Activated B cell treated with CpG ODN at 0.5 μM for 24 hours (primary cell): ENCODE measurements around the gene MYO5C. TPM values are rescaled to one million over a fixed set of nuclear protein-coding genes. Genes with fewer than 3 reads are reported as not detected.

Experiments used
- ATAC-seq: fragments of 200-7000 bp; cut with Tn5 transposase; one replicate; pipeline ENCODE4 v1.10.0; 2021; ENCODE audit warnings: low read depth, mild to moderate bottlenecking, moderate library complexity
- CTCF ChIA-PET: fragments of 350-600 bp; sonication (Branson Sonifier 250); formaldehyde crosslinking; loops from one replicate; lab custom pipeline; 2021; ENCODE audit warnings: antibody characterized with exemption; lab: Charles Lee
- POLR2A ChIA-PET: fragments of 350-600 bp; sonication (Branson Sonifier 250); formaldehyde crosslinking; loops from one replicate; lab custom pipeline; 2021; ENCODE audit warnings: antibody characterized with exemption; lab: Charles Lee
- DNase-seq: peaks from one replicate; pipeline ENCODE4 v3.0.0; 2022
- H3K27ac Mint-ChIP-seq: one replicate; pipeline ENCODE4 v1.8.0; 2020; ENCODE audit warnings: mixed read lengths
- H3K27me3 Mint-ChIP-seq: one replicate; pipeline ENCODE4 v1.8.0; 2021; ENCODE audit warnings: mixed read lengths
- H3K36me3 Mint-ChIP-seq: one replicate; pipeline ENCODE4 v1.8.0; 2021; ENCODE audit warnings: low read depth, mixed read lengths
- H3K4me1 Mint-ChIP-seq: one replicate; pipeline ENCODE4 v1.8.0; 2021; ENCODE audit warnings: mixed read lengths
- H3K4me3 Mint-ChIP-seq: one replicate; pipeline ENCODE4 v1.8.0; 2020; ENCODE audit warnings: mild to moderate bottlenecking, mixed read lengths
- H3K9me3 Mint-ChIP-seq: one replicate; pipeline ENCODE4 v1.8.0; 2020; ENCODE audit warnings: mixed read lengths
- intact Hi-C: fragments of 100-400 bp; cut with micrococcal nuclease; formaldehyde crosslinking; loops from one replicate; pipeline ENCODE4 v1.15.1; 2024
- total RNA-seq: library from RNA; stranded (reverse); gene quantifications from 2 replicates; pipeline ENCODE4 v1.2.3, GENCODE V29; 2022
- TF ChIP-seq, protein P1 (sequence below): fragments of 200-600 bp; IDR thresholded peaks from one replicate; pipeline ENCODE4 v1.8.0; 2022; ENCODE audit warnings: antibody characterized with exemption, mild to moderate bottlenecking

Gene MYO5C
- total RNA-seq, 1 donor from 2014 or later: 3.3 TPM

DNA sequence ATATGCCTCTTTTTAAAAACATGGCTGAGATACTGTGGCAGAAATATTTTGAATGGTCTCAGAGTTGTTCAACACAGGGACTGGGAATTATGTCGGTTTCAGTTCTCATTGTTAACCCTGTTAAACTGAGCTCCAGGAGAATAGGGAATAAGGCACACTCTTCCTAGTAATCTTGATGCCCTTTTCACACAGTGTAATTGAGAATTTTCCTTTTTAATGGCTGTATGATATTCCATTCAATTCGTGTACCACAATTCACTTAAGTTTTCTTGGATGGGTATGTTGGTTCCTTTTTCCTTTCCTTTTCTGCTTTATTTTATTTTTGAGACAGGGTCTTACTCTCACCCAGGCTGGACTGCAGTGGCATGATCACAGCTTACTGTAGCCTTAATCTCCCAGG is 149.3 kb downstream of the MYO5C start:
- ChIA-PET CTCF (no interaction called here), POLR2A (interaction anchor here (0.6 to 0.7 kb wide), 2 partner anchors 9 to 165 kb away, joined by 3 to 4 read pairs; no protein-coding TSS in a partner anchor)
- H3K4me1 Mint-ChIP-seq: peaks cover 11% of the 10 kb centered on the region
- no peak overlapping the region for H3K4me3 Mint-ChIP-seq
- H3K27ac Mint-ChIP-seq: no peak overlapping the region
- peaks cover 90% of the 10 kb centered on the region for H3K36me3 Mint-ChIP-seq
- intact Hi-C loops: loop anchor here (10.0 kb wide), 1 partner anchor 251 kb away; no protein-coding TSS in a partner anchor
- TF ChIP-seq, protein P1, sequence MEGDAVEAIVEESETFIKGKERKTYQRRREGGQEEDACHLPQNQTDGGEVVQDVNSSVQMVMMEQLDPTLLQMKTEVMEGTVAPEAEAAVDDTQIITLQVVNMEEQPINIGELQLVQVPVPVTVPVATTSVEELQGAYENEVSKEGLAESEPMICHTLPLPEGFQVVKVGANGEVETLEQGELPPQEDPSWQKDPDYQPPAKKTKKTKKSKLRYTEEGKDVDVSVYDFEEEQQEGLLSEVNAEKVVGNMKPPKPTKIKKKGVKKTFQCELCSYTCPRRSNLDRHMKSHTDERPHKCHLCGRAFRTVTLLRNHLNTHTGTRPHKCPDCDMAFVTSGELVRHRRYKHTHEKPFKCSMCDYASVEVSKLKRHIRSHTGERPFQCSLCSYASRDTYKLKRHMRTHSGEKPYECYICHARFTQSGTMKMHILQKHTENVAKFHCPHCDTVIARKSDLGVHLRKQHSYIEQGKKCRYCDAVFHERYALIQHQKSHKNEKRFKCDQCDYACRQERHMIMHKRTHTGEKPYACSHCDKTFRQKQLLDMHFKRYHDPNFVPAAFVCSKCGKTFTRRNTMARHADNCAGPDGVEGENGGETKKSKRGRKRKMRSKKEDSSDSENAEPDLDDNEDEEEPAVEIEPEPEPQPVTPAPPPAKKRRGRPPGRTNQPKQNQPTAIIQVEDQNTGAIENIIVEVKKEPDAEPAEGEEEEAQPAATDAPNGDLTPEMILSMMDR: no peak
- no peaks in the 10 kb centered on the region for H3K27me3 Mint-ChIP-seq
- H3K9me3 Mint-ChIP-seq: no peaks in the 10 kb centered on the region
- DNase-seq: no peak
- no peak for ATAC-seq

DNA sequence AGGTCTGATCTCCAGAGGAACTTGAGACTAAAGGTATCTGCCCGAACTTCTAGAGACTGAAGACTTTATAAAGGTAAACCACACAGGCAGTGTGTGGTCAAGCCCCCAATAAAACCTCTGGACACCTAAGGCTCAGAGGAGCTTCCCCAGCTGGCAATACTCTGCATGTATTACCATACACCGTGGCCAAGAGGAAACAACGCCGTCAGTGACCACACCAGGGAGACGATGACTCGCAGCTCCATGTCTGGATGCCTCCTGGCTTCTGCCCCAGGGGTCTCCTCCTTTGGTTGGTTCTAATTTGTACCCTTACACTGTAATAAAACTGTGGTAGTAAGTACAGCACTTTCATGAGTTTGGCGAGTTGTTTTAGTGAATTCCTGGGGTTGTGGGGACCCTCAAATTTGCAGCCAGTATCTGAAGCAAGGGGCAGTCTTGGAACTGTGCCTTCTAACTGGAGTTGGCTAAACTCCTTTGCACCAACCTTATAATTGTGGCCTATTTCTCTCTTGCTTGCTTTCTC is 150.9 kb downstream of the MYO5C start:
- ChIA-PET CTCF (no interaction called here), POLR2A (interaction anchor here (0.6 kb wide), 1 partner anchor 1539 kb away, joined by 5 read pairs; no protein-coding TSS in a partner anchor)
- no peak overlapping the region for H3K4me3 Mint-ChIP-seq
- TF ChIP-seq, protein P1: no peak
- ATAC-seq (no peak), DNase-seq (no peak)
- H3K36me3 Mint-ChIP-seq: peaks cover 90% of the 10 kb centered on the region
- H3K4me1 Mint-ChIP-seq: peaks cover 3% of the 10 kb centered on the region
- no peaks in the 10 kb centered on the region for H3K9me3 Mint-ChIP-seq
- no peaks in the 10 kb centered on the region for H3K27me3 Mint-ChIP-seq
- intact Hi-C loops: loop anchor here (10.0 kb wide), 1 partner anchor 250 kb away; no protein-coding TSS in a partner anchor
- H3K27ac Mint-ChIP-seq: no peak overlapping the region

DNA sequence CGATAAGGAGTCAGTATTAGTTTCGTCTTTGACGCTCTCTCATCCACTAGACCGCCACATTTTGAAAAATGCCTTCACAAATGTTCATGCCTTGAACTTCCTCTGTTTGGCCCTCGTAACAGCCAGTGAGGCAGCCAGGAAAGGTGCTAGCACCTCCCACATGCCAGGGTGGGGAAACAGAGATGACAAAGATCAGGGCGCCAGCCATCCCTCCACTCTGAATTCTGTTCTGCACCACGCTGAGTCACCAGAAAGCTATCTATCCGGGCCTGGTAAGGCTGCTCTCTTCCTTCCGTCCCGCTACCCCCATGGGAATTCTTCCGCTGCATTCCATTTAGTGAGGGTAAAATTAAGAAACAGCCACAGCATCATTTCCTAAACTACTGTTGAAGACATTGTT is 151.7 kb downstream of the MYO5C start:
- no peak for ATAC-seq

More for the DNA sequence above, 151.7 kb downstream of the MYO5C start:
- Mint-ChIP-seq H3K4me1 (peaks cover 4% of the 10 kb centered on the region), H3K4me3 (no peak overlapping the region), H3K9me3 (no peaks in the 10 kb centered on the region), H3K36me3 (peaks cover 88% of the 10 kb centered on the region), H3K27ac (no peak overlapping the region), H3K27me3 (no peaks in the 10 kb centered on the region)
- ChIA-PET CTCF (interaction anchor here (0.6 kb wide), 1 partner anchor 895 kb away, joined by 3 read pairs; no protein-coding TSS in a partner anchor), POLR2A (interaction anchor here (0.5 kb wide), 1 partner anchor 494 kb away, joined by 5 read pairs; no protein-coding TSS in a partner anchor)
- TF ChIP-seq, protein P1: no peak
- intact Hi-C loops: loop anchor here (10.0 kb wide), 1 partner anchor 249 kb away; no protein-coding TSS in a partner anchor
- no peak for DNase-seq

Other genes with a start within 250 kb of the MYO5C start
- gene BCL2L10, start 183.0 kb downstream of the MYO5C start, total RNA-seq: 0.39 and 0.42 TPM in 2 replicates
- 57.4 and 64.2 TPM in 2 replicates for gene GNB5, start 104.4 kb downstream of the MYO5C start, total RNA-seq
- 41.7 and 49.1 TPM in 2 replicates for gene MYO5A, start 233.1 kb upstream of the MYO5C start, total RNA-seq